HG03565 (cell line): ENCODE results near the gene TARBP1.
"Not testable (repeated sequence)": the region's sequence is repeated elsewhere in the genome, so short reads cannot be mapped to it uniquely, and the experiment has no call there.

ENCODE experiments used
- ATAC-seq: cut with Tn5 transposase; IDR thresholded peaks from one replicate; pipeline ENCODE4 v1.9.1; 2021; ENCODE audit warnings: mild to moderate bottlenecking, moderate library complexity; ENCODE audit not compliant: unreplicated experiment

TARBP1 gene

GRCh38 chr1:234437423-234438171 is 41.4 kb downstream of the TARBP1 start:
- no peak for ATAC-seq

- ATAC-seq: no peak
These were observed 43.4 kb downstream of the TARBP1 start for GRCh38 chr1:234435620-234436019.

DNA sequence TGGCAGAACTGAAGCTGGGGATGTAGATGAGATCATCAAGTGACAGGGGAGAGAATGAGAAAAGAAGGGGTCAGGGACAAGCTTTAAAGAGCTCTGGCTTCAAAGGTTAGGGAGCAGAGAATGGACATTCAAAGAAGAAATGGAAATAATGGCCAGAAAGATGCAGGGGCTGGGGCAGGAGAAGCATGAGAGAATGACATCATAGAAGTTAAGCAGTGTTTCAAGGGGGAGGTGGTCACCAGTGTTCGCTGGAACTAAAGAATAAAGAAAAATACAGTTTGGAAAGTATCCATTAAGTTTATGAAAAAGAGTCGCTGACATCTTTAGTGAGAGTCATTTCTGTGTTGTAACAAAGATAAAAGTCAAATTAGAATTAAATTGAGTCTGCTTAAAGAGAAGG is 44.3 kb downstream of the TARBP1 start:
- no peak for ATAC-seq

DNA sequence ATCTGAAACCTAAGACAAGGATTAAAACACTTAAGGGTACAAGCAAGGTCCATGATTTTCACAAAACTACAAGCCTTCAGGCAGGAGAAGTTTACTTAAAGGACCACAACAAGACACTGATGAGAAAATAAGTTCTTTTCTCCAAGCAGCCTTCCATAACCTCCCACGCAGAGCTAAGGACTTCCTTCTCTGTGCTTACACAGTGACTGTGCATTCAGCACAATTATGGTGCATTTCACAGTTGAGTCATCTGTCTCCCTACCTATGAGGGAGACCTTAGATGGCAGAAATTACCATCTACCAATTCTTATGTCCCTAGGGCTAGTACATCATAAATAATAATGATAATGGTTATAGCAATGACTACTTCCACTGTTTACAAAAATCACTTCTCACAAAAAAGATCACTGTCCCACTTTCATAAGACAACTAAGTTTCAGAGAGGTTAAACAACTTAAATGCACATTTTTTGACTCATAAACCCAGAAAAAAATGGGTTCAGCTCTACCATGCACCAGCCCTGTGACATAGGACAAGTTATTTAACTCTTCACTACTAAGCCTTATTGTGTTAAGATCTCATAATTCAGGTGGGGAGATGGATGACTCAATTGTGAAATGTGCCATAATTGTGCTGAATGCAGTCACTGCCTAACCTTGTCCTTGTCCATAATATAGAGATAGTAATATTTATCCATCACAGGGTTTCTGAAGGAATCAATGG is 45.3 kb downstream of the TARBP1 start:
- peak; percentile 64 for ATAC-seq

DNA sequence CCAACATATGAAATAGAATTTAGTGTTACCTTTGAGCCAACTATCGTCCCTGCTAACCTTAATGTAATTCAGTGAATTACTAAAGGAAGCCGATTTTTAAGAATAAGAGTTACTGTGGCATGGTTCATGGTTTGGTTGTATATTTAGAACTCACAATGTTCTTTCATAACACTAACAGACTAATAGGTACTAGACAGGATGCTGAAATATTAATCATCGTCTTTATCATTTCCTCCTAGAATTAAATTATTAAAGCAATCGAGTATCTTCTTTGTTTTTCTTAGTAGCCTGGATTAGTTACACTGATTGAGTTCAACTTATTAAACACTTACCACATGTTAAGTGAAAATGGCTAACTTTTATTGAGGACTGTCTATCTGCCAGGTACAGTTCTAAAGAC is 47.7 kb downstream of the TARBP1 start:
- no peak for ATAC-seq

GRCh38 chr1:234430691-234431090 is 48.3 kb downstream of the TARBP1 start:
- no peak for ATAC-seq

DNA sequence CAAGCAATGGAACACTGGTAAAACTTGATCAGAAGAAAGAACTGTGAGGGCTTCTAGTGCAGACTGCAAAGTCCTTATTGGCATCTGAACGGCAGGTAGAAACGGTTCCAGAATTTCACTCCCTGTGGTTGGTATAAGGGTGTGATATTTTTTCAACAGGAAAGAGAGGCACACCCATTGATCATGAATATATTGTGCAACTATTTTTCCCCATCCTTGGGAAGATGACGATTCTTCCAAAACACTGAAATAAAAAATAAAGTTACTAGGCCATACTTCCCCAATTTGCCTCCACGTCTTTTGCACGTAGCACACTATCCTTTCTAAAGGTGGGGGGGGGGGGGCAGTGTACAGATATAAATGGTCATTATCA is 49.6 kb downstream of the TARBP1 start:
- ATAC-seq: no peak

DNA sequence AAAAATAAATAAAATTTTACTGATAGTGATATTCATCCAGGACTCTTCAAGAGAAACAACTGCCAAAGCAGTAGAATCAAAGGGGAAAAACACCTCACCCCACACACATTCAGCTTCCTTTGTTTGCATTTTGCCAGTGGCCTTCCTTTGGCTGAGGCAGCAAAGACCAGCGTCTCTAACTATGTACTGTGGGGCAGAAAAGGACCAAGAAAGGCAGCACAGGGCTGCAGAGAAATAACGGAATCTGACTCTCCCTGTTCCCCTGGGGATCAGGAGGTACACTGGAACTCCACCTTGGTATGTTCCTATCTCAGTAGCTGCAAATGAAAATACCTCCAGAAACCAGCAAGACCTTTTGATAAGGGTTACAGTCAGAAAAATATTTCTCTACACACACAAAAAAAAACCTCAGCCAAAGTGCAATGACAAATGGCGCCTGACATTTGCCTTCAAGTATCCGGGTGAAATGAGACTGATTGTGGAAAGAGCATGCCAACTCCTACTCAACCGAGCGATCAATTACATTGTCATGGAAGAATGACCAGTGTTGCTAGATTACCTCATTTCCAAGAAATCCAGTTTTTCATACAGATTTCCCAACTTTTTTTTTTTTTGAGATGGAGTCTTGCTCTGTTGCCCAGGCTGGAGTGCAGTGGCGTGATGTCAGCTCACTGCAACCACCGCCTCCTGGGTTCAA is 50.9 kb downstream of the TARBP1 start:
- no peak for ATAC-seq

DNA sequence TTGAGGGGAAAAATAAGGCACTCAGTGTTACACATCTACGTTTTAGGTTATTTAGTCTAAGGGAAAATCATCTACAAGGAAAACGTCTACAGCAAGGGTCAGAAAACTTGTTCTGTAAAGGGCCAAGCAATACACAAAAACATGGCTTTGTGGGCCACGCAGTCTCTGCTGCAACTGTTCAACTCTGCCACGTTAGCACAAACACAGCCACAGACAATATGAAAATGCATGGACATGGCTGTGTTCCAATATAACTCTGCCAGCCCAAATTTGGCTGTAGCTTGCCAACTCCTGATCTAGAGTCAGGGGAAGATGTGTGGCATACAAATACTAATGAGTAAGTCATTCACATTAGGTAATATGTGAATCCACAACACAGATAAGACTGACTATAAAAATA is 65.0 kb downstream of the TARBP1 start:
- no peak for ATAC-seq

GRCh38 chr1:234413485-234413884 is 65.5 kb downstream of the TARBP1 start:
- no peak for ATAC-seq

DNA sequence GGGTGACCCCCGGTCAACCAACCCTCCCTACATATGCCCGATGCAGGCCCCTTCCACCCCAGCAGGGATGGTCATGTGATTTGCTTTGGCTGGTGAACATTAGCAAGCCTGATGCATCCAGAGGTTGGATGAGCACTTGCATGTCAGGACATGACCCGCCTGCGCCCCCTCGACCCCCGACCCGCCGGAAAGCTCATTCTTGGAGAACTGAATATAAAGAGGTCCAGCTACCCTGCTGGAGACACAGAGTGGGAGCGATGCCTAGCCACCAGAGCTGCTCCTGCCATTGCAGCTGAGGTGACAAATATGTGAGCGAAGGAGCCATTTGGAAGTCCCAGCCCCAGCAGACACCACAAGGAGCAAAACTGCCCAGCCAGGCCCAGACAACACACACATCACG is 66.1 kb downstream of the TARBP1 start:
- no peak for ATAC-seq

GRCh38 chr1:234409328-234409727 is 69.7 kb downstream of the TARBP1 start:
- no peak for ATAC-seq

DNA sequence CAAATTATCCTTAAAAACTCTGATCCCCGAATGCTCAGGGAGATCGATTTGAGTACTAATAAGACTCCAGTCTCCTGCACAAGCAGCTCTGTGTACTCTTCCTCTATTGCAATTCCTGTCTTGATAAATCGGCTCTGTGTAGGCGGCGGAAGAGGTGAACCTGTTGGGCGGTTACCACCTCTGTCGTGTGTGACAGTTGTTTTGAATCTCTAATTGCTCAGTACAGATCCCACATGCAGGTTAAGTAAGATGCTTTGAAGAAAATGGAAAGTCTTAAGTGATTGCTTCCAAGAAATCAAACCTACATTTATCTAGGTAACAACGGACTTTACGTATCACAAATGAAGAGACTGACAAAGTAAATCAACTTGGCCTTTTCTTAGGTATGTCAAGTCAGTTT is 70.2 kb downstream of the TARBP1 start:
- ATAC-seq: no peak

DNA sequence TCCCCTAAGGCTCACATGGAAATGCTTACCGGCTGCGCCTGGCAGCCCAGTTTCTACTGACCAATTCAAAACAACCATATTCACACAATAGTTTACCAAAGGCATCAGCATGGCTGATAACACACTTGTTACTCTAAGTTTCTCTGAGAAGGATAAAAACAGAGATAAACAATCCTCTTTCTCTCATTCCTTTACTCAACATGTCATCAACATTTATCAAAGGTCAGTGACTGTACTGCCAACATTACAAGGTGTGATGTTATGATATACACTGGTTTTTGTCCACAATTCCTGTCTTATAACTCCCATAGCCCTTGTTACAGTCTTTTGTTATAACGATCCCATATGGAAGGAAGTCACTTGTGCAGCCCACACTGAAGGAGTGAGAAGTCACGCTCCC is 72.1 kb downstream of the TARBP1 start:
- no peak for ATAC-seq

GRCh38 chr1:234405676-234406075 is 73.3 kb downstream of the TARBP1 start:
- ATAC-seq: no peak

DNA sequence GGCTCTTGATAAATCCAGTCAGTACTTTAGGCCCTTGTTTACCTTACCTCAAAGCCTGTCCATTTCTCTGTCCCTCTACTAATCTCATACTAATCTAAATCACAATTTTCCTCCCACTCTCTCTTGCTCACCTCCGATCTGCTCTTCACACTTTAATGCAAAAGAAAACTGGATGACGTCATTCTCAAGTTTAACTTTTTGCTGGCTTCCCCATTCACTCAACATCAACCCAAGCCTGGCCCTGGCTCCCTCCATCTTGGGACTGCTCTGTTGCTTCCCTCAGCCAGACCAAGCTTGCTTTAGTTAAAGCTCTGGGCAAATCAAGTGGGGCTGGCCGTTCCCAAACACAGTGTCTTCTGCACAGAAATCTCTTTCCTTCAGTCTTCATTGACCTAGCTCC is 76.0 kb downstream of the TARBP1 start:
- no peak for ATAC-seq

GRCh38 chr1:234401658-234402057 is 77.3 kb downstream of the TARBP1 start:
- ATAC-seq: no peak

- ATAC-seq: peak; percentile 36
These were observed 78.2 kb downstream of the TARBP1 start for GRCh38 chr1:234400773-234401172.

- not testable (repeated sequence) for ATAC-seq
These were observed 79.5 kb downstream of the TARBP1 start for GRCh38 chr1:234399515-234399914.

GRCh38 chr1:234398849-234399381 is 80.1 kb downstream of the TARBP1 start:
- ATAC-seq: peak; percentile 49

GRCh38 chr1:234397732-234398131 is 81.2 kb downstream of the TARBP1 start:
- no peak for ATAC-seq

GRCh38 chr1:234396871-234397270 is 82.1 kb downstream of the TARBP1 start:
- no peak for ATAC-seq
